IMR-90 (cell line): ENCODE measurements around the gene TENT5A. TPM values are rescaled to one million over a fixed set of nuclear protein-coding genes. Genes with fewer than 3 reads are reported as not detected.

Source experiments
- ATAC-seq: fragments of 200-7000 bp; cut with Tn5 transposase; 2 replicates; pipeline ENCODE4 v1.9.1; 2020; ENCODE audit warnings: low read depth, mild to moderate bottlenecking, moderate library complexity
- BruUV-seq: library from RNA; stranded (reverse); fragments of 400-500 nt; replicated peaks from 2 replicates; lab custom pipeline; 2021; lab: Mats Ljungman, UMichigan
- CTCF ChIA-PET: fragments of 300-600 bp; formaldehyde crosslinking; extraction: SDS; loops from one replicate; lab custom pipeline; 2021; ENCODE audit warnings: antibody characterized with exemption; lab: Yijun Ruan, JAX
- POLR2A ChIA-PET: fragments of 300-600 bp; sonication (Branson Sonifier 250); formaldehyde crosslinking; loops from one replicate; lab custom pipeline; 2022; ENCODE audit warnings: antibody characterized with exemption; ENCODE audit not compliant: unreplicated experiment; lab: Charles Lee
- DNase-seq: peaks from one replicate; pipeline ENCODE4 v3.0.0; 2013
- H2AFZ ChIP-seq: replicated peaks from 2 replicates; pipeline ENCODE3; 2013; ENCODE audit warnings: low read length, mild to moderate bottlenecking; ENCODE audit not compliant: poor library complexity
- H2AK5ac ChIP-seq: 2 replicates; pipeline ENCODE4 v1.6.1; 2013; ENCODE audit warnings: low read depth, low read length, inconsistent platforms
- H2AK9ac ChIP-seq: replicated peaks from 2 replicates; pipeline ENCODE3; 2013; ENCODE audit warnings: mild to moderate bottlenecking, low read depth, low read length, moderate library complexity; ENCODE audit not compliant: poor library complexity
- H2BK120ac ChIP-seq: 2 replicates; pipeline ENCODE4 v1.6.1; 2013; ENCODE audit warnings: low read depth, low read length, inconsistent platforms
- H2BK15ac ChIP-seq: 3 replicates; pipeline ENCODE4 v1.6.1; 2013; ENCODE audit warnings: low read depth, low read length, inconsistent platforms
- H2BK20ac ChIP-seq: 2 replicates; pipeline ENCODE4 v1.6.1; 2013; ENCODE audit warnings: low read depth, mild to moderate bottlenecking, inconsistent platforms, low read length, moderate library complexity
- H2BK5ac ChIP-seq: 2 replicates; pipeline ENCODE4 v1.6.1; 2013; ENCODE audit warnings: mild to moderate bottlenecking, low read depth, low read length, inconsistent platforms; ENCODE audit not compliant: poor library complexity, severe bottlenecking
- H3K14ac ChIP-seq: replicated peaks from 2 replicates; pipeline ENCODE4 v1.6.1; 2013; ENCODE audit warnings: low read depth, low read length, inconsistent platforms
- H3K18ac ChIP-seq: 2 replicates; pipeline ENCODE4 v1.6.1; 2013; ENCODE audit warnings: low read depth, low read length, control low read depth
- H3K23ac ChIP-seq: 2 replicates; pipeline ENCODE4 v1.6.1; 2013; ENCODE audit warnings: low read depth, low read length, inconsistent platforms
- H3K27ac ChIP-seq: 2 replicates; pipeline ENCODE4 v1.5.1; 2013; ENCODE audit warnings: mild to moderate bottlenecking, control low read depth, low read length; ENCODE audit not compliant: insufficient read depth
- H3K27me3 ChIP-seq: 2 replicates; pipeline ENCODE4 v1.6.1; 2013; ENCODE audit warnings: low read length; ENCODE audit not compliant: control insufficient read depth, insufficient read depth
- H3K36me3 ChIP-seq: 2 replicates; pipeline ENCODE4 v1.6.1; 2013; ENCODE audit warnings: low read length, mixed read lengths; ENCODE audit not compliant: control insufficient read depth, insufficient read depth
- H3K4ac ChIP-seq: 2 replicates; pipeline ENCODE4 v1.6.1; 2013; ENCODE audit warnings: low read depth, low read length, inconsistent platforms
- H3K4me1 ChIP-seq: 2 replicates; pipeline ENCODE4 v1.6.1; 2013; ENCODE audit warnings: low read length, mixed read lengths; ENCODE audit not compliant: control insufficient read depth, insufficient read depth
- H3K4me2 ChIP-seq: 2 replicates; pipeline ENCODE4 v1.6.1; 2013; ENCODE audit warnings: low read depth, mild to moderate bottlenecking, control low read depth, low read length, moderate library complexity
- H3K4me3 ChIP-seq: 2 replicates; pipeline ENCODE4 v1.5.1; 2013; ENCODE audit warnings: low read depth, mild to moderate bottlenecking, control low read depth, low read length, moderate library complexity; ENCODE audit not compliant: insufficient read depth
- H3K56ac ChIP-seq: 2 replicates; pipeline ENCODE4 v1.6.1; 2013; ENCODE audit warnings: low read length, inconsistent platforms; ENCODE audit not compliant: insufficient read depth; ENCODE audit errors: extremely low read depth
- H3K79me1 ChIP-seq, 2 experiments: 2 replicates each; pipeline ENCODE4 v1.6.1; 2013; ENCODE audit warnings: low read length in 2 of 2, inconsistent platforms in 1 of 2, low read depth in 1 of 2
- H3K9ac ChIP-seq: 2 replicates; pipeline ENCODE4 v1.6.1; 2013; ENCODE audit warnings: low read depth, low read length, control low read depth
- H3K9me1 ChIP-seq: 2 replicates; pipeline ENCODE4 v1.6.1; 2013; ENCODE audit warnings: low read length, inconsistent platforms; ENCODE audit not compliant: insufficient read depth
- H3K9me3 ChIP-seq: 2 replicates; pipeline ENCODE4 v1.6.1; 2013; ENCODE audit warnings: low read length; ENCODE audit not compliant: control insufficient read depth, insufficient read depth
- H4K20me1 ChIP-seq: 2 replicates; pipeline ENCODE4 v1.6.1; 2013; ENCODE audit warnings: low read length, inconsistent platforms; ENCODE audit not compliant: insufficient read depth
- H4K5ac ChIP-seq: 2 replicates; pipeline ENCODE4 v1.6.1; 2013; ENCODE audit warnings: mild to moderate bottlenecking, low read depth, low read length, control low read depth
- H4K8ac ChIP-seq, 2 experiments: 2 replicates each; pipeline ENCODE4 v1.6.1; 2013; ENCODE audit warnings: low read depth in 2 of 2, low read length in 2 of 2, control low read depth in 1 of 2, inconsistent platforms in 1 of 2
- H4K91ac ChIP-seq: 2 replicates; pipeline ENCODE4 v1.6.1; 2013; ENCODE audit warnings: low read depth, low read length, inconsistent platforms; ENCODE audit not compliant: insufficient read depth
- BHLHE40 ChIP-seq: fragments of 150-350 bp; IDR thresholded peaks from 2 replicates; pipeline ENCODE4 v1.6.1; 2016; ENCODE audit warnings: mild to moderate bottlenecking, low read depth, low read length
- CEBPB ChIP-seq: IDR thresholded peaks from 2 replicates; pipeline ENCODE4 v1.6.1; 2012; ENCODE audit warnings: low read depth, low read length, improper control_type of control experiment
- CHD1 ChIP-seq: IDR thresholded peaks from 2 replicates; pipeline ENCODE4 v1.6.1; 2012; ENCODE audit warnings: low read depth, low read length, improper control_type of control experiment
- CTCF ChIP-seq: conservative IDR thresholded peaks from 2 replicates; pipeline ENCODE4 v1.5.1; 2012; ENCODE audit warnings: mild to moderate bottlenecking, low read depth, low read length, improper control_type of control experiment
- ELK1 ChIP-seq: fragments of 150-350 bp; IDR thresholded peaks from 2 replicates; pipeline ENCODE4 v1.6.1; 2016; ENCODE audit warnings: low read depth, mild to moderate bottlenecking, low read length, moderate library complexity, borderline replicate concordance
- FOS ChIP-seq: fragments of 150-350 bp; IDR thresholded peaks from 2 replicates; pipeline ENCODE4 v1.6.1; 2016; ENCODE audit warnings: low read depth, low read length
- MAFK ChIP-seq: IDR thresholded peaks from 2 replicates; pipeline ENCODE4 v1.6.1; 2012; ENCODE audit warnings: low read depth, low read length, improper control_type of control experiment
- MAZ ChIP-seq: IDR thresholded peaks from 2 replicates; pipeline ENCODE4 v1.6.1; 2012; ENCODE audit warnings: low read depth, mild to moderate bottlenecking, low read length, improper control_type of control experiment, moderate library complexity, borderline replicate concordance
- MXI1 ChIP-seq: IDR thresholded peaks from 2 replicates; pipeline ENCODE4 v1.6.1; 2012; ENCODE audit warnings: low read depth, mild to moderate bottlenecking, low read length, moderate library complexity, borderline replicate concordance
- NFE2L2 ChIP-seq: fragments of 150-350 bp; IDR thresholded peaks from 2 replicates; pipeline ENCODE4 v1.6.1; 2016; ENCODE audit warnings: low read depth, mild to moderate bottlenecking, low read length
- POLR2A ChIP-seq: IDR thresholded peaks from 2 replicates; pipeline ENCODE4 v1.6.1; 2012; ENCODE audit warnings: mild to moderate bottlenecking, low read depth, low read length
- RAD21 ChIP-seq: IDR thresholded peaks from 2 replicates; pipeline ENCODE4 v1.6.1; 2012; ENCODE audit warnings: low read length, improper control_type of control experiment
- RCOR1 ChIP-seq: IDR thresholded peaks from 2 replicates; pipeline ENCODE4 v1.6.1; 2012; ENCODE audit warnings: mild to moderate bottlenecking, low read length, improper control_type of control experiment; ENCODE audit not compliant: insufficient replicate concordance
- RFX5 ChIP-seq: IDR thresholded peaks from 2 replicates; pipeline ENCODE4 v1.8.0; 2012; ENCODE audit warnings: low read depth, mild to moderate bottlenecking, low read length, moderate library complexity
- SMC3 ChIP-seq: fragments of 150-350 bp; IDR thresholded peaks from 2 replicates; pipeline ENCODE4 v1.6.1; 2016; ENCODE audit warnings: low read depth, mild to moderate bottlenecking, antibody characterized with exemption, low read length, moderate library complexity
- USF2 ChIP-seq: fragments of 150-350 bp; IDR thresholded peaks from 2 replicates; pipeline ENCODE4 v1.6.1; 2017; ENCODE audit warnings: mild to moderate bottlenecking, antibody characterized with exemption, low read length, low read depth
- WGBS, 2 experiments: methylation state at CpG; one replicate each; pipeline versions ENCODE4 v1.1.5 to v1.1.7; 2013; ENCODE audit warnings: missing lambda C conversion rate in 2 of 2; ENCODE audit not compliant: insufficient read length in 1 of 2; ENCODE audit errors: extremely low coverage in 2 of 2; 5-methylcytosine and 5-hydroxymethylcytosine counted together
- dilution Hi-C: fragments of 300-500 bp; cut with HindIII; formaldehyde crosslinking; loops from one replicate; pipeline ENCODE4 v1.14.3; 2018; ENCODE audit warnings: low sequenced_read_pairs; ENCODE audit not compliant: unreplicated experiment
- in situ Hi-C: fragments of 300-500 bp; cut with MboI; formaldehyde crosslinking; loops from 3 replicates; pipeline ENCODE4 v1.14.3; 2019; ENCODE audit warnings: low sequenced_read_pairs, inconsistent platforms, mixed read lengths
- intact Hi-C: fragments of 100-400 bp; cut with micrococcal nuclease; formaldehyde crosslinking; loops from 2 replicates; pipeline ENCODE4 v1.10.0; 2022
- polyA plus RNA-seq, 3 experiments: library from polyadenylated mRNA; depleted of rRNA; stranded (reverse); fragments of >200 nt; gene quantifications; 2 replicates each; pipeline ENCODE4 v1.2.3, GENCODE V29; 2012; ENCODE audit warnings: low replicate concordance in 1 of 3
- total RNA-seq: library from RNA; depleted of rRNA; stranded (reverse); fragments of >200 nt; gene quantifications from 2 replicates; pipeline ENCODE4 v1.2.3, GENCODE V29; 2012

The TENT5A gene
- total and polyA plus RNA-seq, 2 of the 4 experiments (the other 2 are of a cell fraction): 3.5 to 10.8 TPM

GRCh38 chr6:81708113-81708699 lies 44.3 kb downstream of the TENT5A start:
- Histone ChIP-seq H3K9me3 (no peaks in the 10 kb centered on the region), H3K4me1 (no peaks in the 10 kb centered on the region; the same call in 1 of the 2 replicates), H3K9ac (no peak overlapping the region), H3K36me3 (no peaks in the 10 kb centered on the region), H4K5ac (no peak overlapping the region), H2BK120ac (no peak overlapping the region), H3K4me2 (no peak overlapping the region), H3K4me3 (no peak overlapping the region), H4K20me1 (no peaks in the 10 kb centered on the region), H4K8ac (no peak overlapping the region), H3K23ac (no peak overlapping the region), H3K18ac (no peak overlapping the region), H2AK5ac (no peak overlapping the region), H2BK5ac (no peak overlapping the region), H2BK15ac (no peak overlapping the region), H2AFZ (no peak overlapping the region), H3K27me3 (no peaks in the 10 kb centered on the region), H3K27ac (no peak overlapping the region), H3K79me1 (no peaks in the 10 kb centered on the region), H2BK20ac (no peak overlapping the region), H3K9me1 (no peaks in the 10 kb centered on the region), H4K91ac (no peak overlapping the region), H3K56ac (no peak overlapping the region), H2AK9ac (no peak overlapping the region), H3K4ac (no peak overlapping the region), H3K14ac (no peak overlapping the region)
- dilution Hi-C loops (no loop called here), in situ Hi-C loops (no loop called here), intact Hi-C loops (no loop called here)
- TF ChIP-seq RCOR1 (no peak), SMC3 (no peak), MXI1 (no peak), BHLHE40 (no peak), RFX5 (no peak), CTCF (no peak), CHD1 (no peak), ELK1 (no peak), MAZ (no peak), FOS (no peak), CEBPB (no peak), RAD21 (no peak), USF2 (no peak), POLR2A (no peak), NFE2L2 (no peak), MAFK (no peak)
- no CpG with 5 or more reads among the region's 5 CpGs for WGBS, 2 experiments
- no TSS peak for BruUV-seq
- POLR2A ChIA-PET: no interaction called here
- ATAC-seq (no peak), DNase-seq (no peak)
- CTCF ChIA-PET: no interaction called here
